Common myeloid progenitor, CD34-positive (primary cell): ENCODE data around the gene PLAAT4.
"Not testable (repeated sequence)": the region's sequence is repeated elsewhere in the genome, so short reads cannot be mapped to it uniquely, and the experiment has no call there.

Source experiments
- CTCF ChIA-PET: fragments of 350-600 bp; sonication (Branson Sonifier 250); formaldehyde crosslinking; loops from one replicate; lab custom pipeline; 2021; ENCODE audit warnings: antibody characterized with exemption; lab: Charles Lee
- POLR2A ChIA-PET: fragments of 350-600 bp; sonication (Branson Sonifier 250); formaldehyde crosslinking; loops from one replicate; lab custom pipeline; 2021; ENCODE audit warnings: antibody characterized with exemption; lab: Charles Lee
- DNase-seq, 3 donors: peaks; one replicate each; pipeline versions ENCODE4 v3.0.0 to v3.0.0-alpha.2; 2013
- H3K27ac ChIP-seq, 2 experiments: 1 replicate in 1 of 2; 2 replicates in 1 of 2; pipeline ENCODE4 v1.7.0; 2013; ENCODE audit warnings: inconsistent platforms in 2 of 2, low read length in 2 of 2, mild to moderate bottlenecking in 2 of 2, low read depth in 1 of 2, moderate library complexity in 1 of 2; ENCODE audit not compliant: severe bottlenecking in 2 of 2, insufficient read depth in 1 of 2, poor library complexity in 1 of 2
- H3K27me3 ChIP-seq, 5 experiments: replicated peaks in 2 of 5; 1 replicate in 3 of 5; 2 replicates in 2 of 5; pipeline versions ENCODE4 v1.6.1 to v1.7.0; 2013; ENCODE audit warnings: low read length in 4 of 5, mild to moderate bottlenecking in 2 of 5, moderate library complexity in 2 of 5, inconsistent platforms in 1 of 5; ENCODE audit not compliant: insufficient read depth in 5 of 5, control insufficient read depth in 4 of 5
- H3K36me3 ChIP-seq, 4 experiments: 1 replicate in 2 of 4; 2 replicates in 2 of 4; pipeline versions ENCODE4 v1.6.1 to v1.7.0; 2013; ENCODE audit warnings: low read length in 3 of 4, control low read depth in 1 of 4, mild to moderate bottlenecking in 1 of 4; ENCODE audit not compliant: control insufficient read depth in 4 of 4, insufficient read depth in 4 of 4
- H3K4me1 ChIP-seq, 4 experiments: 1 replicate in 3 of 4; 2 replicates in 1 of 4; pipeline versions ENCODE4 v1.6.1 to v1.7.1; 2013; ENCODE audit warnings: low read length in 3 of 4, mild to moderate bottlenecking in 3 of 4, control low read depth in 1 of 4, inconsistent platforms in 1 of 4, moderate library complexity in 1 of 4; ENCODE audit not compliant: control insufficient read depth in 4 of 4, insufficient read depth in 4 of 4; ENCODE audit errors: control extremely low read depth in 1 of 4
- H3K4me3 ChIP-seq, 7 experiments: 1 replicate in 4 of 7; 2 replicates in 3 of 7; pipeline versions ENCODE4 v1.5.1 to v1.7.0; 2013; ENCODE audit warnings: mild to moderate bottlenecking in 7 of 7, low read length in 6 of 7, moderate library complexity in 6 of 7, inconsistent platforms in 2 of 7, low read depth in 2 of 7, control low read depth in 1 of 7; ENCODE audit not compliant: insufficient read depth in 4 of 7, control insufficient read depth in 1 of 7; ENCODE audit errors: extremely low read depth in 1 of 7
- H3K9me3 ChIP-seq, 5 experiments: 1 replicate in 4 of 5; 2 replicates in 1 of 5; pipeline versions ENCODE4 v1.6.1 to v1.7.1; 2013; ENCODE audit warnings: low read length in 4 of 5, mild to moderate bottlenecking in 2 of 5, inconsistent platforms in 1 of 5, low read depth in 1 of 5, moderate library complexity in 1 of 5; ENCODE audit not compliant: control insufficient read depth in 4 of 5, insufficient read depth in 2 of 5; ENCODE audit errors: control extremely low read depth in 1 of 5
- WGBS: methylation state at CpG from one replicate; pipeline ENCODE4 v1.1.5; 2013; ENCODE audit not compliant: insufficient coverage; 5-methylcytosine and 5-hydroxymethylcytosine counted together

The PLAAT4 gene

GRCh38 chr11:63572026-63572688 is 35.5 kb downstream of the PLAAT4 start:
- Histone ChIP-seq H3K27me3 (no peaks in the 10 kb centered on the region), H3K9me3 (no peaks in the 10 kb centered on the region), H3K4me3 (no peak overlapping the region), H3K27ac (no peak overlapping the region), H3K4me1 (peaks cover 9 to 26% (median 20%) of the 10 kb centered on the region in 4 experiments), H3K36me3 (no peaks in the 10 kb centered on the region)
- POLR2A ChIA-PET: interaction anchor here (0.5 to 0.7 kb wide), 3 partner anchors 11 to 358 kb away, joined by 3 to 6 read pairs (median 3); no protein-coding TSS in a partner anchor
- WGBS: 48% methylated on average over 2 of the region's 3 CpGs
- peak in 2 of 3 donors; percentile 52 to 64 for DNase-seq
- CTCF ChIA-PET: interaction anchor here (1.6 to 1.7 kb wide), 2 partner anchors 56 to 91 kb away, joined by 3 to 4 read pairs; no protein-coding TSS in a partner anchor

- WGBS: 39% methylated on average over 12 of the region's 15 CpGs
- H3K4me3 ChIP-seq: peak overlapping the region in 6 of 7 experiments; percentile 20 to 66 (median 46)
- no peaks in the 10 kb centered on the region for H3K27me3 ChIP-seq
- peak overlapping the region in 1 of 2 experiments; percentile 44 for H3K27ac ChIP-seq
- POLR2A ChIA-PET: no interaction called here
- peak; percentile 80 to 89 (median 85) for DNase-seq
- H3K4me1 ChIP-seq: peaks cover 0 to 15% (median 12%) of the 10 kb centered on the region in 4 experiments
- no peaks in the 10 kb centered on the region for H3K9me3 ChIP-seq
- CTCF ChIA-PET: interaction anchor here (0.9 to 1.7 kb wide), 5 partner anchors 9 to 95 kb away, joined by 3 to 5 read pairs (median 3); no protein-coding TSS in a partner anchor
- H3K36me3 ChIP-seq: no peaks in the 10 kb centered on the region
Observed at GRCh38 chr11:63573881-63574855, 37.6 kb downstream of the PLAAT4 start.

- 97% methylated on average over 7 of the region's 10 CpGs for WGBS
- DNase-seq: no peak
- H3K27ac ChIP-seq: no peak overlapping the region
- H3K27me3 ChIP-seq: no peaks in the 10 kb centered on the region
- ChIA-PET POLR2A (no interaction called here), CTCF (interaction anchor here (0.9 to 1.9 kb wide), 4 partner anchors 8 to 96 kb away, joined by 3 to 5 read pairs (median 4); partner anchors contain the start of gene PLAAT4)
- peaks cover 0 to 3% (median 2%) of the 10 kb centered on the region in 5 experiments for H3K9me3 ChIP-seq
- H3K4me1 ChIP-seq: peaks cover 0 to 15% (median 12%) of the 10 kb centered on the region in 4 experiments
- H3K36me3 ChIP-seq: no peaks in the 10 kb centered on the region
- peak overlapping the region in 6 of 7 experiments; percentile 20 to 66 (median 46) for H3K4me3 ChIP-seq
Observed at GRCh38 chr11:63574856-63575602, 38.4 kb downstream of the PLAAT4 start.

- H3K4me3 ChIP-seq, CTCF ChIA-PET, H3K36me3 ChIP-seq, H3K27ac ChIP-seq, DNase-seq, POLR2A ChIA-PET, H3K27me3 ChIP-seq: not testable (repeated sequence)
- WGBS: no CpG with 5 or more reads among the region's 3 CpGs
- Histone ChIP-seq H3K9me3 (peaks cover 1 to 16% (median 11%) of the 10 kb centered on the region in 5 experiments), H3K4me1 (peaks cover 0 to 19% (median 16%) of the 10 kb centered on the region in 4 experiments)
Observed at GRCh38 chr11:63578882-63579281, 42.3 kb downstream of the PLAAT4 start.

GRCh38 chr11:63581224-63581623 is 44.6 kb downstream of the PLAAT4 start:
- H3K36me3 ChIP-seq, H3K27ac ChIP-seq, H3K27me3 ChIP-seq, H3K4me1 ChIP-seq, CTCF ChIA-PET, H3K4me3 ChIP-seq, POLR2A ChIA-PET: not testable (repeated sequence)
- peak in 2 of 3 donors; percentile 25 to 51 for DNase-seq
- 61% methylated on average over 5 of the region's 7 CpGs for WGBS
- peaks cover 1 to 16% (median 11%) of the 10 kb centered on the region in 5 experiments for H3K9me3 ChIP-seq

- H3K27ac ChIP-seq: no peak overlapping the region
- no peaks in the 10 kb centered on the region for H3K27me3 ChIP-seq
- CTCF ChIA-PET: interaction anchor here (0.6 to 1.8 kb wide), 15 partner anchors 9 to 79 kb away, joined by 3 to 8 read pairs (median 4); partner anchors contain the start of gene PLAAT4
- no peaks in the 10 kb centered on the region for H3K36me3 ChIP-seq
- POLR2A ChIA-PET: interaction anchor here (0.6 to 1.0 kb wide), 2 partner anchors 11 to 67 kb away, joined by 4 to 6 read pairs; no protein-coding TSS in a partner anchor
- H3K4me3 ChIP-seq: no peak overlapping the region
- peaks cover 1 to 16% (median 11%) of the 10 kb centered on the region in 5 experiments for H3K9me3 ChIP-seq
- peaks cover 0 to 6% (median 5%) of the 10 kb centered on the region in 4 experiments for H3K4me1 ChIP-seq
- no peak for DNase-seq
Observed at GRCh38 chr11:63583357-63583677, 46.7 kb downstream of the PLAAT4 start.
